Transverse colon (tissue), 4 donors: ENCODE measurements around the gene CRMP1. TPM values are rescaled to one million over a fixed set of nuclear protein-coding genes. Genes with fewer than 3 reads are reported as not detected.

Experiments
- DNase-seq: peaks from one replicate; pipeline ENCODE4 v3.0.0-alpha.2; 2019
- H3K27ac ChIP-seq, 4 donors: fragments of 200-600 bp; sonication (generic); 2 replicates each; pipeline ENCODE4 v1.5.1; 2016 to 2018; ENCODE audit warnings: inconsistent platforms in 4 of 4
- H3K27me3 ChIP-seq: fragments of 200-600 bp; sonication (generic); 2 replicates; pipeline ENCODE4 v1.5.1; 2017; ENCODE audit warnings: inconsistent platforms
- H3K36me3 ChIP-seq, 4 donors: fragments of 200-600 bp; sonication (generic); 2 replicates each; pipeline ENCODE4 v1.5.1; 2017 to 2019; ENCODE audit warnings: inconsistent platforms in 4 of 4
- H3K4me1 ChIP-seq, 4 donors: fragments of 200-600 bp; sonication (generic); 2 replicates each; pipeline ENCODE4 v1.5.1; 2017 to 2020; ENCODE audit warnings: inconsistent platforms in 4 of 4
- H3K4me3 ChIP-seq, 4 donors: fragments of 200-600 bp; sonication (generic); 1 replicate in 1 of 4; 2 replicates in 3 of 4; pipeline versions ENCODE4 v1.5.1 to v1.6.1; 2017 to 2019; ENCODE audit warnings: inconsistent platforms in 4 of 4
- H3K9me3 ChIP-seq, 2 donors: fragments of 200-600 bp; sonication (generic); 2 replicates each; pipeline ENCODE4 v1.5.1; 2017 to 2019; ENCODE audit warnings: inconsistent platforms in 2 of 2
- EP300 ChIP-seq: sonication (generic); formaldehyde crosslinking; IDR thresholded peaks from one replicate; pipeline ENCODE4 v1.6.1; 2017; ENCODE audit warnings: antibody characterized with exemption, low read depth
- POLR2A ChIP-seq: fragments of 450-650 bp; IDR thresholded peaks from one replicate; pipeline ENCODE4 v1.6.1; 2016; ENCODE audit warnings: antibody characterized with exemption, mild to moderate bottlenecking, moderate library complexity
- POLR2AphosphoS5 ChIP-seq, 3 donors: sonication (generic); formaldehyde crosslinking; IDR thresholded peaks; one replicate each; pipeline ENCODE4 v1.6.1; 2016; ENCODE audit warnings: antibody characterized with exemption in 3 of 3
- WGBS, 2 donors: methylation state at CpG; one replicate each; pipeline ENCODE4 v1.1.5; 2018; ENCODE audit warnings: low coverage in 1 of 2; 5-methylcytosine and 5-hydroxymethylcytosine counted together
- in situ Hi-C, 4 donors: fragments of 200-750 bp; cut with MboI; loops; one replicate each; pipeline versions ENCODE4 v1.15.0 to v1.15.1; 2017; ENCODE audit warnings: low sequenced_read_pairs in 3 of 4, low pct_ligation_motif_present in 1 of 4, low pct_unique_long_range_greater_than_20kb in 1 of 4
- intact Hi-C: fragments of 100-400 bp; cut with DNase I; formaldehyde crosslinking; loops from one replicate; pipeline ENCODE4 v1.15.1; 2023; ENCODE audit warnings: low total_unique reads
- total RNA-seq, 4 donors: library from RNA; depleted of rRNA; stranded (reverse); fragments of >200 nt; gene quantifications; one replicate each; pipeline ENCODE4 v1.1.0, GENCODE V29; 2016
- TF ChIP-seq, protein P1 (sequence below), 5 experiments: fragments of 200-600 bp in 3 of 5; fragments of 450-650 bp in 2 of 5; sonication (generic) in 3 of 5; IDR thresholded peaks; 1 replicate in 2 of 5; 2 replicates in 3 of 5; pipeline ENCODE4 v1.5.1; 2016 to 2017; ENCODE audit warnings: antibody characterized with exemption in 5 of 5, inconsistent platforms in 3 of 5, mild to moderate bottlenecking in 2 of 5, moderate library complexity in 1 of 5

CRMP1 gene
- total RNA-seq, 4 donors from 2014 or later: 0.55 to 3.0 (median 2.1) TPM; not detected in 1

- no peak for DNase-seq
- in situ Hi-C loops: no loop called here
- Histone ChIP-seq H3K4me3 (no peak overlapping the region), H3K27ac (no peak overlapping the region), H3K4me1 (peaks cover 0 to 26% (median 15%) of the 10 kb centered on the region in 4 donors), H3K27me3 (peaks cover 52% of the 10 kb centered on the region), H3K9me3 (no peaks in the 10 kb centered on the region), H3K36me3 (no peaks in the 10 kb centered on the region)
- intact Hi-C loops: no loop called here
- TF ChIP-seq EP300 (no peak), POLR2AphosphoS5 (IDR thresholded peaks at IDR 0.05) (no peak), POLR2A (no peak)
- TF ChIP-seq, protein P1, sequence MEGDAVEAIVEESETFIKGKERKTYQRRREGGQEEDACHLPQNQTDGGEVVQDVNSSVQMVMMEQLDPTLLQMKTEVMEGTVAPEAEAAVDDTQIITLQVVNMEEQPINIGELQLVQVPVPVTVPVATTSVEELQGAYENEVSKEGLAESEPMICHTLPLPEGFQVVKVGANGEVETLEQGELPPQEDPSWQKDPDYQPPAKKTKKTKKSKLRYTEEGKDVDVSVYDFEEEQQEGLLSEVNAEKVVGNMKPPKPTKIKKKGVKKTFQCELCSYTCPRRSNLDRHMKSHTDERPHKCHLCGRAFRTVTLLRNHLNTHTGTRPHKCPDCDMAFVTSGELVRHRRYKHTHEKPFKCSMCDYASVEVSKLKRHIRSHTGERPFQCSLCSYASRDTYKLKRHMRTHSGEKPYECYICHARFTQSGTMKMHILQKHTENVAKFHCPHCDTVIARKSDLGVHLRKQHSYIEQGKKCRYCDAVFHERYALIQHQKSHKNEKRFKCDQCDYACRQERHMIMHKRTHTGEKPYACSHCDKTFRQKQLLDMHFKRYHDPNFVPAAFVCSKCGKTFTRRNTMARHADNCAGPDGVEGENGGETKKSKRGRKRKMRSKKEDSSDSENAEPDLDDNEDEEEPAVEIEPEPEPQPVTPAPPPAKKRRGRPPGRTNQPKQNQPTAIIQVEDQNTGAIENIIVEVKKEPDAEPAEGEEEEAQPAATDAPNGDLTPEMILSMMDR (IDR thresholded peaks at IDR 0.05): no peak
- WGBS, 2 donors: 50% methylated on average over 3 of the region's 3 CpGs; no CpG with 5 or more reads in 1 of the 2 donors
Measured at GRCh38 chr4:5885733-5886132, 7.2 kb downstream of the CRMP1 start.

DNA sequence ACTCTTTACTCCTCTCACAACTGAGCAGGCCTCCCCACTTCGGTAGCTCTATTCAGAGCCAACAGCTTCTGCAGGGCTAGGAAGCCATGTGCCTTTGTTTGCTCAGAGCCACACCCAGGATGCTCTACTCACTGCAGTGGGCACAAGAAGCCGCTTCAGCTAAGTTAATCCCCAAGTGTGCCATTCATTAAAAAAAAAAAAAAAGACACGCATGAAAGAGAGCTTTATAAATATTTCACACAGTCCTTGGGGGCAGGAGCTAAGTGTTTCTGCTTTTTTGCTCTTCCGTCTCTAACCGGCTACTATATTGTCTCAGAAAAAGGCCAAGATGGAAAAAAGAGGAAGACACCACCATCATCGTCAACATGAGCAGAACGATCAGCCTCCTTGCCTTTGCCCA lies 8.1 kb downstream of the CRMP1 start:
- H3K27me3 ChIP-seq: peaks cover 42% of the 10 kb centered on the region
- H3K4me1 ChIP-seq: peaks cover 0 to 19% (median 15%) of the 10 kb centered on the region in 4 donors
- DNase-seq: no peak
- intact Hi-C loops (no loop called here), in situ Hi-C loops (no loop called here)
- no peak overlapping the region for H3K27ac ChIP-seq
- no peak overlapping the region for H3K4me3 ChIP-seq
- H3K9me3 ChIP-seq: no peaks in the 10 kb centered on the region
- TF ChIP-seq POLR2AphosphoS5 (IDR thresholded peaks at IDR 0.05) (no peak), POLR2A (no peak), EP300 (no peak)
- TF ChIP-seq, protein P1 (IDR thresholded peaks at IDR 0.05): no peak
- H3K36me3 ChIP-seq: no peaks in the 10 kb centered on the region
- 69 to 81% methylated on average over 6 to 7 of the region's 7 CpGs for WGBS, 2 donors

- WGBS, 2 donors: 33 to 73% methylated on average over 1 of the region's 1 CpG
- Histone ChIP-seq H3K36me3 (no peaks in the 10 kb centered on the region), H3K4me3 (no peak overlapping the region), H3K4me1 (peaks cover 0 to 19% (median 15%) of the 10 kb centered on the region in 4 donors), H3K9me3 (no peaks in the 10 kb centered on the region), H3K27me3 (peaks cover 33% of the 10 kb centered on the region), H3K27ac (no peak overlapping the region)
- no peak for DNase-seq
- in situ Hi-C loops (no loop called here), intact Hi-C loops (no loop called here)
- TF ChIP-seq EP300: no peak
- TF ChIP-seq, protein P1 (IDR thresholded peaks at IDR 0.05): no peak
Measured at GRCh38 chr4:5883916-5884315, 9.0 kb downstream of the CRMP1 start.

DNA sequence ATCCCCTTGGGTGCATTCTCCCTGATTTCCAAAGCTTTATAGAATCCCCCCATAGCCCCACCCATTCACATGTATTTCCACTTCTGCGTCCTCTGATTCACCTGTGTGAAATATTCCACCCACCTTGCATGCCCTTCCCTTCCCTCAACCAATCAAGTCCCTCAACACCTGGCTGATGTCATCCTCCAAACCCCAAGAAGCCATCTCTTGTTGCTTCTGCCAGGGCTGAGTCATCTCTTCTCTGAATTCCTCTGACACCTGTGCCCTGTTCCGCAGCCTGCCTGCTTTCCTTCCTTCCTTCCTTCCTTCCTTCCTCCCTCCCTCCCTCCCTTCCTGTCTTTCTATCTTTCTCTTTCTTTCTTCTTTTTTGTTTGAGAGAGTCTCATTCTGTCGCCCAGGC lies 9.9 kb downstream of the CRMP1 start:
- TF ChIP-seq EP300: no peak
- TF ChIP-seq, protein P1 (IDR thresholded peaks at IDR 0.05): no peak
- TF ChIP-seq POLR2AphosphoS5 (IDR thresholded peaks at IDR 0.05): no peak
- no peak for TF ChIP-seq POLR2A
- no peak for DNase-seq
- Histone ChIP-seq H3K4me1 (peaks cover 0 to 9% (median 7%) of the 10 kb centered on the region in 4 donors), H3K36me3 (no peaks in the 10 kb centered on the region), H3K9me3 (no peaks in the 10 kb centered on the region), H3K4me3 (no peak overlapping the region), H3K27ac (no peak overlapping the region), H3K27me3 (peaks cover 24% of the 10 kb centered on the region)
- in situ Hi-C loops (no loop called here), intact Hi-C loops (no loop called here)
- WGBS, 2 donors: 67 to 80% methylated on average over 1 to 3 of the region's 3 CpGs
